HepG2 (cell line): ENCODE data around the gene RTEL1. TPM values are rescaled to one million over a fixed set of nuclear protein-coding genes. Genes with fewer than 3 reads are reported as not detected.

ENCODE experiments used
- AGO2 ChIP-seq: fragments of 200-400 bp; formaldehyde crosslinking; optimal IDR thresholded peaks from 2 replicates; pipeline ENCODE3; 2017; ENCODE audit warnings: mild to moderate bottlenecking, low read depth, low read length, moderate library complexity
- BRCA1 ChIP-seq: sonication (generic); formaldehyde crosslinking; IDR thresholded peaks from 2 replicates; pipeline ENCODE4 v1.4.0; 2020; ENCODE audit warnings: missing genetic modification reagents
- CREBL2 ChIP-seq: sonication (generic); formaldehyde crosslinking; IDR thresholded peaks from 2 replicates; pipeline ENCODE4 v1.8.1; 2023; ENCODE audit warnings: missing genetic modification reagents, mild to moderate bottlenecking, borderline replicate concordance
- ELF3 ChIP-seq: IDR thresholded peaks from 2 replicates; pipeline ENCODE4 v1.6.1; 2016; ENCODE audit warnings: missing genetic modification reagents, missing compliant biosample characterization
- ERF ChIP-seq: IDR thresholded peaks from 2 replicates; pipeline ENCODE4 v1.6.1; 2018; ENCODE audit warnings: missing biosample characterization, missing genetic modification reagents
- FOXO4 ChIP-seq: sonication (generic); formaldehyde crosslinking; conservative IDR thresholded peaks from 2 replicates; pipeline ENCODE4 v1.8.1; 2023; ENCODE audit warnings: missing genetic modification reagents
- GABPA ChIP-seq, 2 experiments: IDR thresholded peaks; 2 replicates each; pipeline ENCODE4 v1.6.1; 2011 to 2016; ENCODE audit warnings: low read depth in 2 of 2, low read length in 1 of 2, missing biosample characterization in 1 of 2, missing genetic modification characterization in 1 of 2
- KDM4B ChIP-seq: sonication (generic); formaldehyde crosslinking; IDR thresholded peaks from 2 replicates; pipeline ENCODE4 v1.4.0; 2020; ENCODE audit warnings: missing genetic modification reagents
- MAF1 ChIP-seq: sonication (generic); formaldehyde crosslinking; IDR thresholded peaks from 2 replicates; pipeline ENCODE4 v1.5.0; 2020; ENCODE audit warnings: missing genetic modification reagents, borderline replicate concordance
- MEIS1 ChIP-seq: sonication (generic); formaldehyde crosslinking; IDR thresholded peaks from 2 replicates; pipeline ENCODE4 v1.9.0; 2021; ENCODE audit warnings: mild to moderate bottlenecking, missing genetic modification reagents, moderate library complexity, borderline replicate concordance
- NFKB2 ChIP-seq: sonication (generic); formaldehyde crosslinking; IDR thresholded peaks from 2 replicates; pipeline ENCODE4 v1.4.0; 2020; ENCODE audit warnings: missing genetic modification reagents, borderline replicate concordance
- PITX1 ChIP-seq: sonication (generic); formaldehyde crosslinking; IDR thresholded peaks from 2 replicates; pipeline ENCODE4 v1.5.1; 2020; ENCODE audit warnings: mild to moderate bottlenecking, missing genetic modification reagents
- POLR2A ChIP-seq, 2 experiments: IDR thresholded peaks; 2 replicates each; pipeline ENCODE4 v1.6.1; 2011; ENCODE audit warnings: low read depth in 2 of 2, low read length in 2 of 2, mild to moderate bottlenecking in 1 of 2, moderate library complexity in 1 of 2; ENCODE audit not compliant: insufficient read depth in 1 of 2
- POLR2AphosphoS5 ChIP-seq: IDR thresholded peaks from 2 replicates; pipeline ENCODE4 v1.6.1; 2012; ENCODE audit warnings: low read depth, low read length
- SRY ChIP-seq: sonication (generic); formaldehyde crosslinking; IDR thresholded peaks from 2 replicates; pipeline ENCODE4 v1.8.0; 2022; ENCODE audit warnings: mild to moderate bottlenecking, missing genetic modification reagents
- TGIF2 ChIP-seq: IDR thresholded peaks from 2 replicates; pipeline ENCODE4 v1.6.1; 2016; ENCODE audit warnings: control low read depth, missing compliant biosample characterization
- YY1 ChIP-seq: IDR thresholded peaks from 2 replicates; pipeline ENCODE4 v1.6.1; 2011; ENCODE audit warnings: low read length, low read depth, moderate library complexity, mild to moderate bottlenecking; ENCODE audit not compliant: insufficient read depth, insufficient replicate concordance
- ZBTB1 ChIP-seq: sonication (generic); formaldehyde crosslinking; IDR thresholded peaks from 2 replicates; pipeline ENCODE4 v1.4.0; 2020; ENCODE audit warnings: missing genetic modification reagents, borderline replicate concordance
- ZNF234 ChIP-seq: sonication (generic); formaldehyde crosslinking; conservative IDR thresholded peaks from 2 replicates; pipeline ENCODE4 v1.5.1; 2020; ENCODE audit warnings: mild to moderate bottlenecking, missing genetic modification reagents
- ZNF333 ChIP-seq: sonication (generic); formaldehyde crosslinking; IDR thresholded peaks from 2 replicates; pipeline ENCODE4 v1.4.0; 2020; ENCODE audit warnings: mild to moderate bottlenecking, missing genetic modification reagents, borderline replicate concordance
- ZNF335 ChIP-seq: sonication (generic); formaldehyde crosslinking; IDR thresholded peaks from 2 replicates; pipeline ENCODE4 v1.4.0; 2020; ENCODE audit warnings: missing genetic modification reagents
- ZNF660 ChIP-seq: sonication (generic); formaldehyde crosslinking; IDR thresholded peaks from 2 replicates; pipeline ENCODE4 v1.5.1; 2020; ENCODE audit warnings: mild to moderate bottlenecking, low read depth, missing genetic modification reagents, borderline replicate concordance
- ZNF674 ChIP-seq: sonication (generic); formaldehyde crosslinking; IDR thresholded peaks from 2 replicates; pipeline ENCODE4 v1.5.0; 2020; ENCODE audit warnings: low read depth, mild to moderate bottlenecking, missing genetic modification reagents
- ZNF766 ChIP-seq: sonication (generic); formaldehyde crosslinking; IDR thresholded peaks from 2 replicates; pipeline ENCODE4 v1.5.0; 2020; ENCODE audit warnings: missing genetic modification reagents, borderline replicate concordance
- ZNF788 ChIP-seq: sonication (generic); formaldehyde crosslinking; IDR thresholded peaks from 2 replicates; pipeline ENCODE4 v1.5.0; 2020; ENCODE audit warnings: mild to moderate bottlenecking, missing genetic modification reagents, borderline replicate concordance
- polyA plus RNA-seq, 8 experiments: library from polyadenylated mRNA; depleted of rRNA in 3 of 8; stranded (reverse) in 7 of 8; unstranded in 1 of 8; fragments of >200 nt; fragmentation: Illumina TruSeq in 4 of 8; extraction: Trizol in 4 of 8; gene quantifications; 2 replicates each; pipeline versions ENCODE4 v1.2.1 to v1.2.3, GENCODE V29; 2011 to 2016; ENCODE audit warnings: low read depth in 4 of 8, missing spikeins in 1 of 8, mixed read lengths in 1 of 8; ENCODE audit not compliant: insufficient read depth in 1 of 8
- total RNA-seq, 5 experiments: library from RNA; depleted of rRNA; stranded (reverse); fragments of >200 nt; fragmentation: Illumina TruSeq; extraction: Trizol; gene quantifications; 2 replicates each; pipeline ENCODE4 v1.2.3, GENCODE V29; 2016; ENCODE audit warnings: low read depth in 1 of 5
- TF ChIP-seq, protein P1 (sequence below): sonication (generic); formaldehyde crosslinking; IDR thresholded peaks from 2 replicates; pipeline ENCODE4 v1.4.0; 2020; ENCODE audit warnings: missing genetic modification reagents
- TF ChIP-seq, protein P2 (sequence below): IDR thresholded peaks from 2 replicates; pipeline ENCODE4 v1.6.1; 2018; ENCODE audit warnings: missing genetic modification reagents
- TF ChIP-seq, protein P3 (sequence below): IDR thresholded peaks from 2 replicates; pipeline ENCODE4 v1.6.1; 2016

RTEL1 gene
- total and polyA plus RNA-seq, 2 of the 13 experiments (the other 11 are each of a cell fraction or from before 2014, with no cell fraction given): 21.8 to 36.4 TPM

GRCh38 chr20:63702036-63702665 lies 44.0 kb downstream of the RTEL1 start (continued):
- peak; percentile 95 for TF ChIP-seq AGO2
- no peak for TF ChIP-seq MAF1 (CRISPR knock-in tag)
- TF ChIP-seq FOXO4 (CRISPR knock-in tag): no peak
- TF ChIP-seq TGIF2 (CRISPR knock-in tag): no peak
- peak in 1 of 2 experiments; percentile 54; a peak in 2 of 4 replicates for TF ChIP-seq POLR2A (IDR thresholded peaks at IDR 0.05; ENCODE audit: insufficient read depth in 1 of 2, low read depth in 2 of 2, low read length in 2 of 2)
- TF ChIP-seq ZNF234 (CRISPR knock-in tag): no peak
- no peak for TF ChIP-seq BRCA1
- no peak for TF ChIP-seq SRY (CRISPR knock-in tag)
- no peak for TF ChIP-seq ELF3 (CRISPR knock-in tag)
- TF ChIP-seq, protein P1, sequence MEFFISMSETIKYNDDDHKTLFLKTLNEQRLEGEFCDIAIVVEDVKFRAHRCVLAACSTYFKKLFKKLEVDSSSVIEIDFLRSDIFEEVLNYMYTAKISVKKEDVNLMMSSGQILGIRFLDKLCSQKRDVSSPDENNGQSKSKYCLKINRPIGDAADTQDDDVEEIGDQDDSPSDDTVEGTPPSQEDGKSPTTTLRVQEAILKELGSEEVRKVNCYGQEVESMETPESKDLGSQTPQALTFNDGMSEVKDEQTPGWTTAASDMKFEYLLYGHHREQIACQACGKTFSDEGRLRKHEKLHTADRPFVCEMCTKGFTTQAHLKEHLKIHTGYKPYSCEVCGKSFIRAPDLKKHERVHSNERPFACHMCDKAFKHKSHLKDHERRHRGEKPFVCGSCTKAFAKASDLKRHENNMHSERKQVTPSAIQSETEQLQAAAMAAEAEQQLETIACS (CRISPR knock-in tag): no peak
- no peak for TF ChIP-seq ZNF674 (CRISPR knock-in tag)
- no peak for TF ChIP-seq KDM4B
- no peak for TF ChIP-seq ZBTB1
- TF ChIP-seq ERF (CRISPR knock-in tag): no peak
- TF ChIP-seq ZNF333 (CRISPR knock-in tag): 0 out of 2 replicates have a peak, but pooled peaks have one; percentile 31
- TF ChIP-seq ZNF766 (CRISPR knock-in tag): no peak
- peak; percentile 40; the same call in 1 of the 2 replicates for TF ChIP-seq ZNF788
- no peak for TF ChIP-seq ZNF335 (CRISPR knock-in tag)
- TF ChIP-seq NFKB2: 0 out of 2 replicates have a peak, but pooled peaks have one; percentile 43
- TF ChIP-seq, protein P2, sequence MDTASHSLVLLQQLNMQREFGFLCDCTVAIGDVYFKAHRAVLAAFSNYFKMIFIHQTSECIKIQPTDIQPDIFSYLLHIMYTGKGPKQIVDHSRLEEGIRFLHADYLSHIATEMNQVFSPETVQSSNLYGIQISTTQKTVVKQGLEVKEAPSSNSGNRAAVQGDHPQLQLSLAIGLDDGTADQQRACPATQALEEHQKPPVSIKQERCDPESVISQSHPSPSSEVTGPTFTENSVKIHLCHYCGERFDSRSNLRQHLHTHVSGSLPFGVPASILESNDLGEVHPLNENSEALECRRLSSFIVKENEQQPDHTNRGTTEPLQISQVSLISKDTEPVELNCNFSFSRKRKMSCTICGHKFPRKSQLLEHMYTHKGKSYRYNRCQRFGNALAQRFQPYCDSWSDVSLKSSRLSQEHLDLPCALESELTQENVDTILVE (CRISPR knock-in tag): no peak
- no peak for TF ChIP-seq CREBL2
- TF ChIP-seq POLR2AphosphoS5: 0 out of 2 replicates have a peak, but pooled peaks have one; percentile 12
- no peak for TF ChIP-seq ZNF660 (CRISPR knock-in tag)
- no peak for TF ChIP-seq MEIS1 (CRISPR knock-in tag)
- peak; percentile 27; the same call in 1 of the 2 replicates for TF ChIP-seq PITX1 (CRISPR knock-in tag)
- no peak for TF ChIP-seq YY1
- TF ChIP-seq, protein P3, sequence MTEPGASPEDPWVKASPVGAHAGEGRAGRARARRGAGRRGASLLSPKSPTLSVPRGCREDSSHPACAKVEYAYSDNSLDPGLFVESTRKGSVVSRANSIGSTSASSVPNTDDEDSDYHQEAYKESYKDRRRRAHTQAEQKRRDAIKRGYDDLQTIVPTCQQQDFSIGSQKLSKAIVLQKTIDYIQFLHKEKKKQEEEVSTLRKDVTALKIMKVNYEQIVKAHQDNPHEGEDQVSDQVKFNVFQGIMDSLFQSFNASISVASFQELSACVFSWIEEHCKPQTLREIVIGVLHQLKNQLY (CRISPR knock-in tag): no peak
- no peak for TF ChIP-seq GABPA (IDR thresholded peaks at IDR 0.05; ENCODE audit: low read depth, low read length)
- no peak for TF ChIP-seq GABPA (CRISPR knock-in tag; IDR thresholded peaks at IDR 0.05; ENCODE audit: low read depth)
